ENCODE measurements around the gene EPB41L2.
"Not testable (repeated sequence)": the region's sequence is repeated elsewhere in the genome, so short reads cannot be mapped to it uniquely, and the experiment has no call there.

Gene EPB41L2

GRCh38 chr6:130987539-130987938, 75.5 kb downstream of the EPB41L2 start:
- H3K4me3 ChIP-seq (ENCODE audit: low read depth in 1 of 2, low read length in 2 of 2); H3K27me3 ChIP-seq (ENCODE audit: low read depth, low read length); H3K27ac ChIP-seq (ENCODE audit: low read length); H3K9me3 ChIP-seq (ENCODE audit: control insufficient read depth in 1 of 2, low read length in 2 of 2); H3K36me3 ChIP-seq (ENCODE audit: control insufficient read depth in 1 of 2, insufficient read depth in 2 of 2, low read length in 2 of 2): not testable (repeated sequence)
- H3K4me1 ChIP-seq (ENCODE audit: control insufficient read depth in 1 of 2, insufficient read depth in 2 of 2, low read length in 2 of 2): peaks cover 0 to 15% of the 10 kb centered on the region in 2 donors

GRCh38 chr6:130985115-130985514, 77.9 kb downstream of the EPB41L2 start:
- H3K4me1 ChIP-seq (ENCODE audit: control insufficient read depth in 1 of 2, insufficient read depth in 2 of 2, low read length in 2 of 2): peaks cover 7 to 24% of the 10 kb centered on the region in 2 donors
- H3K27ac ChIP-seq (ENCODE audit: low read length): no peak overlapping the region
- H3K4me3 ChIP-seq (ENCODE audit: low read depth in 1 of 2, low read length in 2 of 2): no peak overlapping the region
- H3K9me3 ChIP-seq (ENCODE audit: control insufficient read depth in 1 of 2, low read length in 2 of 2): no peaks in the 10 kb centered on the region
- no peaks in the 10 kb centered on the region for H3K27me3 ChIP-seq (ENCODE audit: low read depth, low read length)
- no peaks in the 10 kb centered on the region for H3K36me3 ChIP-seq (ENCODE audit: control insufficient read depth in 1 of 2, insufficient read depth in 2 of 2, low read length in 2 of 2)

- no peaks in the 10 kb centered on the region for H3K9me3 ChIP-seq (ENCODE audit: control insufficient read depth in 1 of 2, low read length in 2 of 2)
- H3K36me3 ChIP-seq (ENCODE audit: control insufficient read depth in 1 of 2, insufficient read depth in 2 of 2, low read length in 2 of 2): no peaks in the 10 kb centered on the region
- H3K27me3 ChIP-seq (ENCODE audit: low read depth, low read length): no peaks in the 10 kb centered on the region
- H3K4me3 ChIP-seq (ENCODE audit: low read depth in 1 of 2, low read length in 2 of 2): no peak overlapping the region
- H3K27ac ChIP-seq (ENCODE audit: low read length): no peak overlapping the region
- peaks cover 7 to 23% of the 10 kb centered on the region in 2 donors for H3K4me1 ChIP-seq (ENCODE audit: control insufficient read depth in 1 of 2, insufficient read depth in 2 of 2, low read length in 2 of 2)
These were observed 80.0 kb downstream of the EPB41L2 start for GRCh38 chr6:130982941-130983456.

GRCh38 chr6:130982135-130982534, 80.9 kb downstream of the EPB41L2 start:
- H3K27ac ChIP-seq (ENCODE audit: low read length): no peak overlapping the region
- H3K9me3 ChIP-seq (ENCODE audit: control insufficient read depth in 1 of 2, low read length in 2 of 2): no peaks in the 10 kb centered on the region
- H3K4me3 ChIP-seq (ENCODE audit: low read depth in 1 of 2, low read length in 2 of 2): no peak overlapping the region
- no peaks in the 10 kb centered on the region for H3K27me3 ChIP-seq (ENCODE audit: low read depth, low read length)
- no peaks in the 10 kb centered on the region for H3K36me3 ChIP-seq (ENCODE audit: control insufficient read depth in 1 of 2, insufficient read depth in 2 of 2, low read length in 2 of 2)
- H3K4me1 ChIP-seq (ENCODE audit: control insufficient read depth in 1 of 2, insufficient read depth in 2 of 2, low read length in 2 of 2): peaks cover 7 to 28% of the 10 kb centered on the region in 2 donors

GRCh38 chr6:130981409-130981808, 81.6 kb downstream of the EPB41L2 start:
- no peaks in the 10 kb centered on the region for H3K36me3 ChIP-seq (ENCODE audit: control insufficient read depth in 1 of 2, insufficient read depth in 2 of 2, low read length in 2 of 2)
- H3K27me3 ChIP-seq (ENCODE audit: low read depth, low read length): no peaks in the 10 kb centered on the region
- peaks cover 7 to 28% of the 10 kb centered on the region in 2 donors for H3K4me1 ChIP-seq (ENCODE audit: control insufficient read depth in 1 of 2, insufficient read depth in 2 of 2, low read length in 2 of 2)
- no peak overlapping the region for H3K27ac ChIP-seq (ENCODE audit: low read length)
- no peaks in the 10 kb centered on the region for H3K9me3 ChIP-seq (ENCODE audit: control insufficient read depth in 1 of 2, low read length in 2 of 2)
- no peak overlapping the region for H3K4me3 ChIP-seq (ENCODE audit: low read depth in 1 of 2, low read length in 2 of 2)

- no peaks in the 10 kb centered on the region for H3K27me3 ChIP-seq (ENCODE audit: low read depth, low read length)
- H3K4me1 ChIP-seq (ENCODE audit: control insufficient read depth in 1 of 2, insufficient read depth in 2 of 2, low read length in 2 of 2): peaks cover 7 to 28% of the 10 kb centered on the region in 2 donors
- H3K4me3 ChIP-seq (ENCODE audit: low read depth in 1 of 2, low read length in 2 of 2): no peak overlapping the region
- H3K27ac ChIP-seq (ENCODE audit: low read length): no peak overlapping the region
- H3K9me3 ChIP-seq (ENCODE audit: control insufficient read depth in 1 of 2, low read length in 2 of 2): no peaks in the 10 kb centered on the region
- no peaks in the 10 kb centered on the region for H3K36me3 ChIP-seq (ENCODE audit: control insufficient read depth in 1 of 2, insufficient read depth in 2 of 2, low read length in 2 of 2)
These were observed 82.6 kb downstream of the EPB41L2 start for GRCh38 chr6:130980310-130981032.

- Histone ChIP-seq H3K27ac (ENCODE audit: low read length) (no peak overlapping the region), H3K4me1 (ENCODE audit: control insufficient read depth in 1 of 2, insufficient read depth in 2 of 2, low read length in 2 of 2) (peaks cover 7 to 28% of the 10 kb centered on the region in 2 donors), H3K9me3 (ENCODE audit: control insufficient read depth in 1 of 2, low read length in 2 of 2) (no peaks in the 10 kb centered on the region), H3K36me3 (ENCODE audit: control insufficient read depth in 1 of 2, insufficient read depth in 2 of 2, low read length in 2 of 2) (no peaks in the 10 kb centered on the region), H3K4me3 (ENCODE audit: low read depth in 1 of 2, low read length in 2 of 2) (no peak overlapping the region), H3K27me3 (ENCODE audit: low read depth, low read length) (no peaks in the 10 kb centered on the region)
These were observed 84.2 kb downstream of the EPB41L2 start for GRCh38 chr6:130978660-130979396.

GRCh38 chr6:130978180-130978579, 84.9 kb downstream of the EPB41L2 start:
- Histone ChIP-seq H3K27me3 (ENCODE audit: low read depth, low read length) (no peaks in the 10 kb centered on the region), H3K9me3 (ENCODE audit: control insufficient read depth in 1 of 2, low read length in 2 of 2) (no peaks in the 10 kb centered on the region), H3K4me1 (ENCODE audit: control insufficient read depth in 1 of 2, insufficient read depth in 2 of 2, low read length in 2 of 2) (peaks cover 7 to 23% of the 10 kb centered on the region in 2 donors), H3K36me3 (ENCODE audit: control insufficient read depth in 1 of 2, insufficient read depth in 2 of 2, low read length in 2 of 2) (no peaks in the 10 kb centered on the region), H3K4me3 (ENCODE audit: low read depth in 1 of 2, low read length in 2 of 2) (no peak overlapping the region), H3K27ac (ENCODE audit: low read length) (no peak overlapping the region)

- H3K36me3 ChIP-seq (ENCODE audit: control insufficient read depth in 1 of 2, insufficient read depth in 2 of 2, low read length in 2 of 2): no peaks in the 10 kb centered on the region
- no peak overlapping the region for H3K4me3 ChIP-seq (ENCODE audit: low read depth in 1 of 2, low read length in 2 of 2)
- H3K4me1 ChIP-seq (ENCODE audit: control insufficient read depth in 1 of 2, insufficient read depth in 2 of 2, low read length in 2 of 2): peaks cover 0 to 8% of the 10 kb centered on the region in 2 donors
- no peak overlapping the region for H3K27ac ChIP-seq (ENCODE audit: low read length)
- H3K9me3 ChIP-seq (ENCODE audit: control insufficient read depth in 1 of 2, low read length in 2 of 2): no peaks in the 10 kb centered on the region
- H3K27me3 ChIP-seq (ENCODE audit: low read depth, low read length): no peaks in the 10 kb centered on the region
These were observed 87.7 kb downstream of the EPB41L2 start for GRCh38 chr6:130975325-130975724.

- H3K27ac ChIP-seq (ENCODE audit: low read length): no peak overlapping the region
- peaks cover 0 to 7% of the 10 kb centered on the region in 2 donors for H3K4me1 ChIP-seq (ENCODE audit: control insufficient read depth in 1 of 2, insufficient read depth in 2 of 2, low read length in 2 of 2)
- H3K27me3 ChIP-seq (ENCODE audit: low read depth, low read length): no peaks in the 10 kb centered on the region
- H3K9me3 ChIP-seq (ENCODE audit: control insufficient read depth in 1 of 2, low read length in 2 of 2): no peaks in the 10 kb centered on the region
- H3K4me3 ChIP-seq (ENCODE audit: low read depth in 1 of 2, low read length in 2 of 2): no peak overlapping the region
- H3K36me3 ChIP-seq (ENCODE audit: control insufficient read depth in 1 of 2, insufficient read depth in 2 of 2, low read length in 2 of 2): no peaks in the 10 kb centered on the region
These were observed 89.3 kb downstream of the EPB41L2 start for GRCh38 chr6:130973521-130974277.

- Histone ChIP-seq H3K36me3 (ENCODE audit: control insufficient read depth in 1 of 2, insufficient read depth in 2 of 2, low read length in 2 of 2) (no peaks in the 10 kb centered on the region), H3K27ac (ENCODE audit: low read length) (no peak overlapping the region), H3K27me3 (ENCODE audit: low read depth, low read length) (no peaks in the 10 kb centered on the region), H3K4me1 (ENCODE audit: control insufficient read depth in 1 of 2, insufficient read depth in 2 of 2, low read length in 2 of 2) (peaks cover 0 to 7% of the 10 kb centered on the region in 2 donors), H3K4me3 (ENCODE audit: low read depth in 1 of 2, low read length in 2 of 2) (no peak overlapping the region), H3K9me3 (ENCODE audit: control insufficient read depth in 1 of 2, low read length in 2 of 2) (no peaks in the 10 kb centered on the region)
These were observed 91.5 kb downstream of the EPB41L2 start for GRCh38 chr6:130971504-130971903.

Data from muscle layer of duodenum (tissue), 2 donors.